HG03469 (cell line): ENCODE results near the gene NT5DC1.
A peak's percentile ranks its signal among the peaks of the same experiment; 100 is the strongest.
"Not testable (repeated sequence)": the region's sequence is repeated elsewhere in the genome, so short reads cannot be mapped to it uniquely, and the experiment has no call there.

Source experiments
- ATAC-seq: cut with Tn5 transposase; IDR thresholded peaks from one replicate; pipeline ENCODE4 v1.9.1; 2021; ENCODE audit warnings: mild to moderate bottlenecking, moderate library complexity, moderate number of reproducible peaks; ENCODE audit not compliant: unreplicated experiment

The NT5DC1 gene

GRCh38 chr6:116088946-116089345 is 11.7 kb upstream of the NT5DC1 start:
- ATAC-seq, result no peak

- ATAC-seq, result peak; percentile 73
These were observed 10.4 kb upstream of the NT5DC1 start for GRCh38 chr6:116090251-116090650.

- no peak for ATAC-seq
These were observed 6.6 kb upstream of the NT5DC1 start for GRCh38 chr6:116094041-116094440.

- ATAC-seq, result not testable (repeated sequence)
These were observed 4.4 kb upstream of the NT5DC1 start for GRCh38 chr6:116096048-116096759.

GRCh38 chr6:116096979-116097816 is 3.5 kb upstream of the NT5DC1 start:
- ATAC-seq, result no peak

- no peak for ATAC-seq
These were observed 1.6 kb upstream of the NT5DC1 start for GRCh38 chr6:116099036-116099435.

GRCh38 chr6:116101302-116101718 is 657 bp downstream of the NT5DC1 start:
- ATAC-seq, result no peak

- no peak for ATAC-seq
These were observed 1.1 kb downstream of the NT5DC1 start for GRCh38 chr6:116101790-116102189.

GRCh38 chr6:116102873-116103272 is 2.2 kb downstream of the NT5DC1 start:
- no peak for ATAC-seq

- no peak for ATAC-seq
These were observed 4.0 kb downstream of the NT5DC1 start for GRCh38 chr6:116104636-116105035.

- no peak for ATAC-seq
These were observed 4.6 kb downstream of the NT5DC1 start for GRCh38 chr6:116105247-116105646.

- ATAC-seq, result no peak
These were observed 5.5 kb downstream of the NT5DC1 start for GRCh38 chr6:116106146-116106545.

GRCh38 chr6:116108836-116109235 is 8.2 kb downstream of the NT5DC1 start:
- no peak for ATAC-seq

GRCh38 chr6:116111552-116112528 is 11.2 kb downstream of the NT5DC1 start:
- peak; percentile 63 for ATAC-seq

- ATAC-seq, result no peak
These were observed 12.7 kb downstream of the NT5DC1 start for GRCh38 chr6:116113386-116113785.

GRCh38 chr6:116115781-116116180 is 15.1 kb downstream of the NT5DC1 start:
- no peak for ATAC-seq

GRCh38 chr6:116118608-116119007 is 18.0 kb downstream of the NT5DC1 start:
- no peak for ATAC-seq

GRCh38 chr6:116120430-116120829 is 19.8 kb downstream of the NT5DC1 start:
- no peak for ATAC-seq

- ATAC-seq, result no peak
These were observed 25.4 kb downstream of the NT5DC1 start, which contains the start of gene COL10A1 for GRCh38 chr6:116126032-116126431. Gene COL10A1, minus strand, starts transcription at chr6:116126132. Its CDS starts 640 bp downstream, at chr6:116125492.

- no peak for ATAC-seq
These were observed 27.3 kb downstream of the NT5DC1 start for GRCh38 chr6:116127771-116128493.
